IPS-18a (cell line): ENCODE data around the gene RRAS2.
"Not testable (repeated sequence)": the region's sequence is repeated elsewhere in the genome, so short reads cannot be mapped to it uniquely, and the experiment has no call there.

Experiments
- H3K27ac ChIP-seq: one replicate; pipeline ENCODE4 v1.5.1; 2013; ENCODE audit warnings: low read length
- H3K27me3 ChIP-seq: one replicate; pipeline ENCODE4 v1.6.1; 2013; ENCODE audit warnings: mild to moderate bottlenecking, low read length; ENCODE audit not compliant: control insufficient read depth, insufficient read depth
- H3K36me3 ChIP-seq: one replicate; pipeline ENCODE4 v1.6.1; 2013; ENCODE audit warnings: low read depth, low read length; ENCODE audit not compliant: control insufficient read depth
- H3K4me1 ChIP-seq: one replicate; pipeline ENCODE4 v1.6.1; 2013; ENCODE audit warnings: low read depth, low read length; ENCODE audit not compliant: control insufficient read depth
- H3K4me3 ChIP-seq: one replicate; pipeline ENCODE4 v1.5.1; 2013; ENCODE audit warnings: low read length
- H3K9ac ChIP-seq: one replicate; pipeline ENCODE4 v1.6.1; 2013; ENCODE audit warnings: mild to moderate bottlenecking, low read length, moderate library complexity
- H3K9me3 ChIP-seq: one replicate; pipeline ENCODE4 v1.6.1; 2013; ENCODE audit warnings: low read depth, low read length; ENCODE audit not compliant: control insufficient read depth

Gene RRAS2

DNA sequence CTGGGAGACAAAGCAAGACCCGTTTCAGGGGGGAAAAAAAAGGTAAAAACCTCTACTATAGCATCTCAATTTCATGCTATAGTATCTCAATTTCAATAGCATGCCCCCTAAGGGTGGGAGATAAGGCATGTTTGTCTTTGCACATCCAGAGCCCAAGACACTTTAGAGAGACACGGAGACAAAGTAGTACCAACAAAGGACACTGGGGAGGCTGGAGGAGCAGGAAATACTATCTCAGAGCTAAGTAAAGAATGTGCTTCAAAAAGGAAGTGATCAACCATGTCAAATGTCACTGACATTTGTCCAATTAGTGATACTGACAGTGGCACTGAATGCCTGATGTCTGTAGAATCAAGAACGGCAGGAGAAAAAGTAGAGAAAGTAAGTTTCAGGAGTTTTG is 68.6 kb downstream of the RRAS2 start:
- Histone ChIP-seq H3K36me3 (peaks cover 62% of the 10 kb centered on the region), H3K9ac (no peak overlapping the region), H3K9me3 (no peaks in the 10 kb centered on the region)

GRCh38 chr11:14288189-14288935 is 70.6 kb downstream of the RRAS2 start:
- Histone ChIP-seq H3K36me3 (peaks cover 59% of the 10 kb centered on the region), H3K4me1 (no peaks in the 10 kb centered on the region), H3K27me3 (no peaks in the 10 kb centered on the region), H3K27ac (no peak overlapping the region), H3K9me3 (no peaks in the 10 kb centered on the region), H3K9ac (no peak overlapping the region), H3K4me3 (no peak overlapping the region)

More for the DNA sequence above, 68.6 kb downstream of the RRAS2 start:
- H3K27ac ChIP-seq: no peak overlapping the region
- no peaks in the 10 kb centered on the region for H3K27me3 ChIP-seq
- H3K4me1 ChIP-seq: no peaks in the 10 kb centered on the region
- no peak overlapping the region for H3K4me3 ChIP-seq

DNA sequence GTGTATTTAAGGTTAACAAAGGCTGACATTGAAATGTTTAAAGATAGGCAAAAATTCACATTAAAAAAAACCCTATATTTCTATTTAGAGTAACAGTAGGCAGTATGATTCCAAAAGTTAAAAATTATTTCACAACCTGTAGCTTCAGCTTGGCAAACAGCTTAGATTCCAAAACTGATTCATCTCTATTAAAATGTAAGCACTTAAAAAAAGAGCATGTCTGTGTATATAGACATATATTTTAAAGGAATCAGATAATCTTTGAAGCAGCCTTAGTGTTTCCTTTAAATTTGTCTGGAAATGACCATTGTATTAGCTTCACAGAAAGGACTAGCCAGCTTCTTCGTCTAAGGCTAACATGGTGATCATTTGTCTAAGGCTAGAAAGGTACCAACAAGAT is 80.1 kb downstream of the RRAS2 start:
- not testable (repeated sequence) for H3K27me3 ChIP-seq, H3K27ac ChIP-seq, H3K4me1 ChIP-seq, H3K9me3 ChIP-seq, H3K4me3 ChIP-seq, H3K9ac ChIP-seq
- peaks cover 59% of the 10 kb centered on the region for H3K36me3 ChIP-seq

DNA sequence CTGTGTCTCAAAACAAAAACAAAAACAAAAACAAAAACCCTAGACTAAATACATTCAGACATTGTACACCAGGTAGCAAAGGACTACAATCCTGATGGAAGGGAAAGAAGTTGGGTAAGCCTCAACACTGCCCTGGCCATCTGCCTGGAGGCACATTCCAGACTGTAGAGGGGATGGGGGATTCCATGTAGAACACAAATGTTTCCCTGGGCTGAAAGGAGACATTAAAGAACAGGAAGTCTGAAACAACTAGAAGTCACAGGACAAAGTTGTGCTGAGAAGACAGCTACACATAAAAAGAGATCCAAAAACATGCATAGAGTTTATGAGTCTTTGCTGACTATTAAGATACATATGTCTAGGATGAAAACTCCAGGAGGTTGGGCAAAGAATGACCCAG is 83.9 kb downstream of the RRAS2 start:
- Histone ChIP-seq H3K4me3 (no peak overlapping the region), H3K4me1 (no peaks in the 10 kb centered on the region), H3K36me3 (peaks cover 42% of the 10 kb centered on the region), H3K9ac (no peak overlapping the region), H3K9me3 (no peaks in the 10 kb centered on the region), H3K27ac (no peak overlapping the region), H3K27me3 (no peaks in the 10 kb centered on the region)

DNA sequence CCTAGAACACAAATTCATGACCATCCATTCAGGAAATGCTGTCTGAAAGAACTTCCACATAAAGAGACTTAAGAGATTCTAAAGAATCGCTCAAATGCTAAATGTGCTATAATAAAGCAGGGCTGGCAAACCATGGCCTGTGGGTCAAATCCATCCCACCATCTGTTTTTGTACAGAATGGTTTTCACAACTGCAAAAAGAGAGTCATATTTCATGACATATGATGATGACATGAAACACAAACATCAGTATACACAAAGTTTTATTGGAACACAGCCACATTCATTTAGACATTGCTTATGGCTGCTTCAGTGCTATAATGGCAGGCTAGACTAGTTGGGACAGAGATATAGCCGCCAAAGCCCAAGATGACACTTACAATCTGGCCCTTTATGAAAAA is 85.1 kb downstream of the RRAS2 start:
- Histone ChIP-seq H3K9ac (no peak overlapping the region), H3K4me1 (no peaks in the 10 kb centered on the region), H3K27me3 (no peaks in the 10 kb centered on the region), H3K4me3 (no peak overlapping the region), H3K36me3 (peaks cover 30% of the 10 kb centered on the region), H3K27ac (no peak overlapping the region), H3K9me3 (no peaks in the 10 kb centered on the region)

DNA sequence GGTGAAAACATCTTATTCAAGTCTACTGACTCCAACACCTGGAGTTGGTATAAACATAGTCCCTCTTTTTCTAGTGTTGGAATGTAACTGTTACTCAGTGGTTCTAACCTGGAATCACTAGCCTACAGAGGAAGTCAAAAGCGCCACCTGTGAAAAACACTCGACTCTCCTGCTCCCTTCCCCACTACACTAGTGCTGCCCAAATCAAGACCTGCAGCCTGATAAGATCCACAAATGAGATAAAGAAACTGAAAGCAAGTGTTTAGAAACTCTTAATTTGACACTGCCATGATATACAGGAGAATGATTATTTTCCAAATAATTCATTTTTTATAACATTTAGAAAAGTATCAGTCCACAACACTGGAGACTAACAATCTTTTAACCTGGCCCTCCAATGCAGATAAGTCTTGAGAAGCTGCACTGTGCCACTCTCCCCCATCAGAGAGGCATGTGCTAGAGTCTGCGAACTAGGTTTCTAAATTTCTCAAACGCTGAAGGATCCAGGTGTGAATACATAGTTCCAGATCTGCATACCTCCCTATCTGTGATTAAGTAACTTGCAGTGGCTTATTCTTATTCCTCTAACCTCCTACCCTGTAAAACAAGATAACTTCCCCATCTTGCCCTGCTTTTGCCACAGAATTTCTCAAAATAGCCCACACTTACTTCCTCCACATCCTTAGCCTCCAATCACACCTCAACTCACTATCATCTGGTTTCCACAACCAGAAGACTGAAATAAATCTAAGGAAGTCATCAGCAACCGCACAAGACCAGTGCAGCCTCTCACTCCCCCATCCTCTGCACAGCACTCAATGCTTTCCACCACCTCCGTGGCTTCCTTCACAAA is 88.1 kb downstream of the RRAS2 start:
- H3K27me3 ChIP-seq: no peaks in the 10 kb centered on the region
- H3K4me1 ChIP-seq: no peaks in the 10 kb centered on the region
- H3K4me3 ChIP-seq: no peak overlapping the region
- peaks cover 8% of the 10 kb centered on the region for H3K36me3 ChIP-seq
- no peaks in the 10 kb centered on the region for H3K9me3 ChIP-seq
- H3K27ac ChIP-seq: no peak overlapping the region
- no peak overlapping the region for H3K9ac ChIP-seq

DNA sequence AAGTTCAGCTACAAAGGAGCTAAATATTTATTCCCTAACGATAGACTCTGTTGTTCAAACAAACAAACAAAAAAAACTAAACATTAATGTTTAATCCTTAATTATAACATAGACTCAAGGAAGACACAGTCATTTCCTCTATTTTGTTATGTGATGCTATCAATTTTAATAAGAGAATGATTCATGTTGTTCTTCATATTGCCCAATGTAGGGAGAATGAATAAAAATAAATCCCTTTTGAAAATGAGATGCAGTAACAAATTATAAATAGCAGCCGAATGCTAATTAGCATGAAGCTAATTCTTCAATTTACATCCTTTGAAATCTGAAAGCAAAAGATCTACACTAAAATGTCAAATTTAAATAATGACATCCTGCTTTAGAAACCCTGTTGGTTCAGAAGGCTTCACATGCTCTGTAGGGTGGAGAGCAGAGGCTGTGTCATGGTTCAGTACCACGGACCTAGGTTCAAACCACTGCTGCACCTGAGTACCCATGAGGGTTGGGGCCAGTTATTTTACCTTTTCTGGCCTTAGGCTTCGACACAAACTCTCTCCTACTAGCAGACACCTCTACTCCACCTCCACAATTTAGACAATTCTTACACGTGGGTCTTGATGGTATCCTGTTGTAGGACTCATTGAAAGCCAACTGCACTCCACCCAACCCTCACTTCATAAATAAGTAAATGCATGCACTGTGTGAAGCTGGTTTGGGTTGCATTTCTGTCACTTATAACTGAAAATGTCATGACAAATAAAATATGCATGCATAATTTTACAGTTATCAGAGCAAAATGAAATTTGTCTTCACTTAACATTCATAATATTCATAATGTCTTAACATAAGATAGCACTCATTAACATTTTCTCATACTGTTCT is 89.0 kb downstream of the RRAS2 start:
- Histone ChIP-seq H3K4me3 (no peak overlapping the region), H3K4me1 (no peaks in the 10 kb centered on the region), H3K27me3 (no peaks in the 10 kb centered on the region), H3K36me3 (peaks cover 8% of the 10 kb centered on the region), H3K27ac (no peak overlapping the region), H3K9ac (no peak overlapping the region), H3K9me3 (peaks cover 4% of the 10 kb centered on the region)

- Histone ChIP-seq H3K4me3 (no peak overlapping the region), H3K9ac (no peak overlapping the region), H3K9me3 (peaks cover 4% of the 10 kb centered on the region), H3K27ac (no peak overlapping the region), H3K36me3 (no peaks in the 10 kb centered on the region), H3K27me3 (no peaks in the 10 kb centered on the region), H3K4me1 (no peaks in the 10 kb centered on the region)
These were observed 90.9 kb downstream of the RRAS2 start for GRCh38 chr11:14267861-14268635.

- no peaks in the 10 kb centered on the region for H3K36me3 ChIP-seq
- H3K27me3 ChIP-seq: no peaks in the 10 kb centered on the region
- peaks cover 4% of the 10 kb centered on the region for H3K9me3 ChIP-seq
- no peak overlapping the region for H3K9ac ChIP-seq
- H3K4me1 ChIP-seq: no peaks in the 10 kb centered on the region
- H3K27ac ChIP-seq: no peak overlapping the region
- no peak overlapping the region for H3K4me3 ChIP-seq
These were observed 92.4 kb downstream of the RRAS2 start for GRCh38 chr11:14266622-14267021.

- H3K27ac ChIP-seq: no peak overlapping the region
- no peaks in the 10 kb centered on the region for H3K27me3 ChIP-seq
- peaks cover 4% of the 10 kb centered on the region for H3K9me3 ChIP-seq
These were observed 94.0 kb downstream of the RRAS2 start for GRCh38 chr11:14264966-14265365.

More at GRCh38 chr11:14264966-14265365, 94.0 kb downstream of the RRAS2 start:
- no peak overlapping the region for H3K4me3 ChIP-seq
- no peaks in the 10 kb centered on the region for H3K4me1 ChIP-seq
- H3K9ac ChIP-seq: no peak overlapping the region
- no peaks in the 10 kb centered on the region for H3K36me3 ChIP-seq
